ENCODE measurements around the gene MRPL20. TPM values are rescaled to one million over a fixed set of nuclear protein-coding genes. Genes with fewer than 3 reads are reported as not detected.

The MRPL20 gene
- total and polyA plus RNA-seq, 5 donors = 121 to 190 (median 135) TPM

DNA sequence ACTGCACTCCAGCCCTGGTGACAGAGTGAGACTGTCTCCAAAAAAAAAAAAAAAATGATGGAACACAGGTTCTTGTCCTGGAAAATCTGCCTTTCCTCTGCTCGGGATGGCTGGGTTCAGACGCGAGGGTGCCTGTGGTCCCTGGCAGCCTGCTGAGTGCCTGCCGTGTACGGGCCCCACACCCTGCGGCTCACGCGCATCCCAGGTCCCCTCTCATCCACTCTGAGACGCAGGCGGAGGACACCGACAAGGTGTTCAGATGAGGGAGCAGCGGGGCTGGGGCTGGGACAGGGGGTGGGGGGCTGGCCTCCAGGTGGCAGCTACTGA lies 18.3 kb upstream of the MRPL20 start:
- Histone ChIP-seq H3K27ac (ENCODE audit: low read length) (no peak overlapping the region), H3K4me3 (ENCODE audit: low read length) (no peak overlapping the region), H3K27me3 (ENCODE audit: control insufficient read depth, insufficient read depth) (no peaks in the 10 kb centered on the region), H3K4me1 (ENCODE audit: control insufficient read depth, insufficient read depth, low read length) (no peaks in the 10 kb centered on the region), H3K9me3 (ENCODE audit: control insufficient read depth, low read length) (no peaks in the 10 kb centered on the region)
- 71% methylated on average over 12 of the region's 12 CpGs for WGBS
- DNase-seq (peak in 1 of 3 donors; percentile 40), ATAC-seq (no peak)
- intact Hi-C loops (cut with DNase I) = no loop called here

DNA sequence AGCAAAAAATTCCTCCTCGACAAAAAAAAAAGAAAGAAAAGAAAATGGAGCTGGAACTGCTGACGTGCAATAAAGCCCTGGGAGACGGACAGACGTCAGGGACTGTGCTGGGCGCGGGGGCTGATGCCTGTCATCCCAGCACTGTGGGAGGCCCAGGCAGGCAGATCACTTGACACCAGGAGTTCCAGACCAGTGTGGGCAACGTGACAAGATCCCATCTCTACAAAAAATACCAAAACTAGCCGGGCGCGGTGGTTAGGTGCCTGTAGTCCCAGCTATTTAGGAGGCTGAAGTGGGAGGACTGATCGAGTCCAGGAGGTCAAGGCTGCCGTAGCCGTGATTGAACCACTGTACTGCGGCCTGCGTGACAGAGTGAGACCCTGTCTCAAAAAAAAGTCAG lies 17.6 kb upstream of the MRPL20 start:
- WGBS = 87% methylated on average over 15 of the region's 15 CpGs
- peak in 2 of 3 donors; percentile 18 to 33 for DNase-seq

GRCh38 chr1:1423245-1423597 lies 16.1 kb upstream of the MRPL20 start:
- H3K4me1 ChIP-seq (ENCODE audit: control insufficient read depth, insufficient read depth, low read length) = no peaks in the 10 kb centered on the region
- WGBS = 74% methylated on average over 7 of the region's 7 CpGs
- no peak overlapping the region for H3K27ac ChIP-seq (ENCODE audit: low read length)
- no peak overlapping the region for H3K4me3 ChIP-seq (ENCODE audit: low read length)
- DNase-seq (no peak), ATAC-seq (no peak)
- intact Hi-C loops (cut with DNase I) = no loop called here
- H3K27me3 ChIP-seq (ENCODE audit: control insufficient read depth, insufficient read depth) = no peaks in the 10 kb centered on the region
- H3K9me3 ChIP-seq (ENCODE audit: control insufficient read depth, low read length) = no peaks in the 10 kb centered on the region

More for the DNA sequence above, 17.6 kb upstream of the MRPL20 start:
- no peaks in the 10 kb centered on the region for H3K4me1 ChIP-seq (ENCODE audit: control insufficient read depth, insufficient read depth, low read length)
- intact Hi-C loops (cut with DNase I) = no loop called here
- H3K9me3 ChIP-seq (ENCODE audit: control insufficient read depth, low read length) = no peaks in the 10 kb centered on the region
- no peak for ATAC-seq
- no peaks in the 10 kb centered on the region for H3K27me3 ChIP-seq (ENCODE audit: control insufficient read depth, insufficient read depth)
- no peak overlapping the region for H3K4me3 ChIP-seq (ENCODE audit: low read length)
- no peak overlapping the region for H3K27ac ChIP-seq (ENCODE audit: low read length)

GRCh38 chr1:1422465-1423244 lies 15.6 kb upstream of the MRPL20 start:
- ATAC-seq (no peak), DNase-seq (peak in 2 of 3 donors; percentile 30 to 50)
- intact Hi-C loops (cut with DNase I) = no loop called here
- Histone ChIP-seq H3K4me1 (ENCODE audit: control insufficient read depth, insufficient read depth, low read length) (no peaks in the 10 kb centered on the region), H3K27me3 (ENCODE audit: control insufficient read depth, insufficient read depth) (no peaks in the 10 kb centered on the region), H3K27ac (ENCODE audit: low read length) (peak overlapping the region; percentile 7), H3K9me3 (ENCODE audit: control insufficient read depth, low read length) (no peaks in the 10 kb centered on the region), H3K4me3 (ENCODE audit: low read length) (no peak overlapping the region)
- WGBS = 48% methylated on average over 29 of the region's 29 CpGs

DNA sequence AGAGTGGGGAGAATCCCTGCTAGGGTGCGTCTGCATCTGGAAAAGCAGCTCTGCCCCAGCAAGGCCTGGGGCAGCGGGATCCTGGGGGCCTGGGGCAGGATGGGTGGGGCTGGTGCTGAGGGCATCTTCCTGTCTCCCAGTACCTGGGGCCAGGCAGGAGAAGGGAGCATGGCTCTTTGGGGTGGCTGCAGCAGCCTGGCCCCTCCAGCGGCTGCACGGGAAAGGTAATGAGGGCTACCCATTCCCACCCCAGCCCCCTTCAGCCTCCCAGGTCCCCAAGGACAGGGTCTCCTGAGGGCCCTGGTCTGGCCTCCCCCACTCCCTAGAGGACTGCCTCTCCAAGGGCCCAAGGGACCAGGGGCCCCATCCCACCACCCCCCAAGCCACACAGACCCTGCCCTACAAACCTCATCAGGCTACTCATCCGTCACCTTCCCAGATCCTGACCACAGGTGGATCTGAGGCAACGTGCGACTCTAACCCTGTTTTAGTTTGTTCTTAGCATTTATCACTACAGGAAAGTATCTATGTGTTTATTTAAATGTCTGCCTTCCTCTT lies 14.9 kb upstream of the MRPL20 start:
- H3K4me3 ChIP-seq (ENCODE audit: low read length) = no peak overlapping the region
- no peak for ATAC-seq
- H3K27ac ChIP-seq (ENCODE audit: low read length) = no peak overlapping the region
- no peaks in the 10 kb centered on the region for H3K27me3 ChIP-seq (ENCODE audit: control insufficient read depth, insufficient read depth)
- H3K9me3 ChIP-seq (ENCODE audit: control insufficient read depth, low read length) = no peaks in the 10 kb centered on the region
- DNase-seq = peak in 2 of 3 donors; percentile 35 to 50
- H3K4me1 ChIP-seq (ENCODE audit: control insufficient read depth, insufficient read depth, low read length) = no peaks in the 10 kb centered on the region
- 77% methylated on average over 7 of the region's 7 CpGs for WGBS
- intact Hi-C loops (cut with DNase I) = no loop called here

GRCh38 chr1:1421147-1421906 lies 14.2 kb upstream of the MRPL20 start, which contains the start of gene ANKRD65:
TSS of gene ANKRD65 (minus strand) at chr1:1421276. CDS start at chr1:1421005, 271 bp downstream.
- H3K27me3 ChIP-seq (ENCODE audit: control insufficient read depth, insufficient read depth) = no peaks in the 10 kb centered on the region
- no peak for ATAC-seq
- no peaks in the 10 kb centered on the region for H3K4me1 ChIP-seq (ENCODE audit: control insufficient read depth, insufficient read depth, low read length)
- H3K9me3 ChIP-seq (ENCODE audit: control insufficient read depth, low read length) = no peaks in the 10 kb centered on the region
- DNase-seq = peak in 2 of 3 donors; percentile 38 to 59
- no peak within 1 kb of the TSS for H3K27ac ChIP-seq (ENCODE audit: low read length)
- intact Hi-C loops (cut with DNase I) = no loop called here
- H3K4me3 ChIP-seq (ENCODE audit: low read length) = peak within 1 kb of the TSS; percentile 53
- WGBS = 78% methylated on average over 18 of the region's 18 CpGs

GRCh38 chr1:1420654-1421141 lies 13.6 kb upstream of the MRPL20 start:
- DNase-seq = peak in 2 of 3 donors; percentile 22 to 60
- Histone ChIP-seq H3K9me3 (ENCODE audit: control insufficient read depth, low read length) (no peaks in the 10 kb centered on the region), H3K4me3 (ENCODE audit: low read length) (peak overlapping the region; percentile 53), H3K27ac (ENCODE audit: low read length) (no peak overlapping the region), H3K4me1 (ENCODE audit: control insufficient read depth, insufficient read depth, low read length) (no peaks in the 10 kb centered on the region), H3K27me3 (ENCODE audit: control insufficient read depth, insufficient read depth) (no peaks in the 10 kb centered on the region)
- WGBS = 65% methylated on average over 12 of the region's 12 CpGs
- ATAC-seq = peak; percentile 13 to 22
- intact Hi-C loops (cut with DNase I) = no loop called here

DNA sequence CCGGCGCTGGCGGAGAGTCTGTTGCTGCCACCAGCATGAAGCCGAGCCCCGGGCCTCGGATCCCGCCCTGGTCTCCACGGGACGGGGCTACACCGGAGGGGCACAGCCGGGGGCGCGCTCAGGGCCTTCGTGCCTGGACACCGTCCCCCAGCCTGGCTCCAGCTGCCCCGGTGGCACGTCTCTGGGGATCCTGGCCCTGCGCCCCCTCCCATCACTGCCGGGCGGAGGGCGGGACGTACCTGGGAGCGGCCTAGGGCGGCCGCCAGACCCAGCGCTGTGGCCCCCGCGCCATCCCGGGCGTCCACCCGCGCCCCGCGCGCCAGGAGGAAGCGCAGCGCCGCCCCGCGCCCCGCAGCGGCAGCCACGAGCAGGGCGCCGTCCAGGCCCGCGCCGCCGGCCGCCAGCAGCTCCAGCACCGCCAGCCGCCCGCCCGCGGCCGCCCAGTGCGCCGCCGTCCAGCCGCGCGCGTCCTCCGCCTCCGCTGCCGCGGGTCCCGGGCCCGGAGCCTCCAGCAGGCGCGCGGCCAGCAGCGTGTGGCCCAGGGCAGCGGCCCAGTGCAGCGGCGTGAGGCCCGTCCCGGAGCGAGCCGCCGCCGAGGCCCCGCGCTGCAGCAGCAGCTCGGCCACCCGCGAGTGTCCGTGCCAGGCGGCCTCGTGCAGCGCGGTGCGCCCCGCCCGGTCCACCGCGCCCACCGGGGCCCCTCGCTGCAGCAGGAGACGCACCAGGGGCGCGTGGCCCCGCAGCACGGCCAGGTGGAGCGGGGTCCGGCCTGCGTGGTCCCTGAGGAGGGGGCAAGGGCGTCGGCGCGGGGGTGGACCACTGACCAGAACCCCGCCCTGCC lies 12.9 kb upstream of the MRPL20 start:
- Histone ChIP-seq H3K4me3 (ENCODE audit: low read length) (peak overlapping the region; percentile 53), H3K27me3 (ENCODE audit: control insufficient read depth, insufficient read depth) (no peaks in the 10 kb centered on the region), H3K4me1 (ENCODE audit: control insufficient read depth, insufficient read depth, low read length) (no peaks in the 10 kb centered on the region), H3K9me3 (ENCODE audit: control insufficient read depth, low read length) (no peaks in the 10 kb centered on the region), H3K27ac (ENCODE audit: low read length) (peak overlapping the region; percentile 1)
- WGBS = 8% methylated on average over 112 of the region's 112 CpGs
- intact Hi-C loops (cut with DNase I) = no loop called here
- peak; percentile 43 to 69 for ATAC-seq
- peak in 2 of 3 donors; percentile 76 to 79 for DNase-seq

- no peaks in the 10 kb centered on the region for H3K4me1 ChIP-seq (ENCODE audit: control insufficient read depth, insufficient read depth, low read length)
- H3K27me3 ChIP-seq (ENCODE audit: control insufficient read depth, insufficient read depth) = no peaks in the 10 kb centered on the region
- H3K9me3 ChIP-seq (ENCODE audit: control insufficient read depth, low read length) = no peaks in the 10 kb centered on the region
- H3K4me3 ChIP-seq (ENCODE audit: low read length) = peak overlapping the region; percentile 53
- H3K27ac ChIP-seq (ENCODE audit: low read length) = peak overlapping the region; percentile 1
- ATAC-seq (peak; percentile 21), DNase-seq (peak in 1 of 3 donors; percentile 57)
- 84% methylated on average over 21 of the region's 21 CpGs for WGBS
- intact Hi-C loops (cut with DNase I) = no loop called here
Observed at GRCh38 chr1:1419363-1419812, 12.3 kb upstream of the MRPL20 start.
